IPS-20b (cell line): ENCODE results near the gene FBXO42.
"Not testable (repeated sequence)": the region's sequence is repeated elsewhere in the genome, so short reads cannot be mapped to it uniquely, and the experiment has no call there.

Source experiments
- H3K27ac ChIP-seq: one replicate; pipeline ENCODE4 v1.5.1; 2013; ENCODE audit warnings: low read length
- H3K27me3 ChIP-seq: 2 replicates; pipeline ENCODE4 v1.6.1; 2013; ENCODE audit warnings: mild to moderate bottlenecking, low read length, inconsistent platforms; ENCODE audit not compliant: insufficient read depth
- H3K36me3 ChIP-seq: 2 replicates; pipeline ENCODE4 v1.6.1; 2013; ENCODE audit warnings: low read depth, mild to moderate bottlenecking, inconsistent platforms, low read length, moderate library complexity; ENCODE audit not compliant: insufficient read depth
- H3K4me1 ChIP-seq: 2 replicates; pipeline ENCODE4 v1.6.1; 2013; ENCODE audit warnings: mild to moderate bottlenecking, control low read depth, inconsistent platforms, low read length, moderate library complexity; ENCODE audit not compliant: insufficient read depth
- H3K4me3 ChIP-seq: 2 replicates; pipeline ENCODE4 v1.5.1; 2013; ENCODE audit warnings: mild to moderate bottlenecking, low read length, inconsistent platforms
- H3K9ac ChIP-seq: 2 replicates; pipeline ENCODE4 v1.6.1; 2013; ENCODE audit warnings: low read depth, mild to moderate bottlenecking, inconsistent platforms, low read length, moderate library complexity
- H3K9me3 ChIP-seq: 2 replicates; pipeline ENCODE4 v1.6.1; 2013; ENCODE audit warnings: mild to moderate bottlenecking, low read depth, low read length, inconsistent platforms; ENCODE audit not compliant: insufficient read depth

Gene FBXO42

GRCh38 chr1:16252912-16253311 is 99.4 kb downstream of the FBXO42 start:
- H3K4me1 ChIP-seq: no peaks in the 10 kb centered on the region
- H3K36me3 ChIP-seq: peaks cover 72% of the 10 kb centered on the region
- H3K27ac ChIP-seq: no peak overlapping the region
- no peak overlapping the region for H3K4me3 ChIP-seq
- H3K9me3 ChIP-seq: no peaks in the 10 kb centered on the region
- H3K9ac ChIP-seq: no peak overlapping the region
- no peaks in the 10 kb centered on the region for H3K27me3 ChIP-seq

- H3K4me1 ChIP-seq: no peaks in the 10 kb centered on the region
- H3K9ac ChIP-seq: no peak overlapping the region
- H3K27me3 ChIP-seq: no peaks in the 10 kb centered on the region
- no peaks in the 10 kb centered on the region for H3K9me3 ChIP-seq
- H3K4me3 ChIP-seq: no peak overlapping the region
- H3K36me3 ChIP-seq: peaks cover 79% of the 10 kb centered on the region
- H3K27ac ChIP-seq: no peak overlapping the region
Observed at GRCh38 chr1:16251381-16251780, 100.9 kb downstream of the FBXO42 start.

GRCh38 chr1:16250524-16251251 is 101.6 kb downstream of the FBXO42 start:
- H3K4me1 ChIP-seq: no peaks in the 10 kb centered on the region
- no peak overlapping the region for H3K27ac ChIP-seq
- H3K4me3 ChIP-seq: no peak overlapping the region
- H3K27me3 ChIP-seq: no peaks in the 10 kb centered on the region
- H3K9me3 ChIP-seq: no peaks in the 10 kb centered on the region
- no peak overlapping the region for H3K9ac ChIP-seq
- peaks cover 75% of the 10 kb centered on the region for H3K36me3 ChIP-seq

- peaks cover 65% of the 10 kb centered on the region for H3K36me3 ChIP-seq
Observed at GRCh38 chr1:16249596-16250241, 102.6 kb downstream of the FBXO42 start.

GRCh38 chr1:16248603-16249516 is 103.4 kb downstream of the FBXO42 start:
- no peak overlapping the region for H3K4me3 ChIP-seq
- H3K4me1 ChIP-seq: no peaks in the 10 kb centered on the region
- no peak overlapping the region for H3K27ac ChIP-seq
- H3K9ac ChIP-seq: no peak overlapping the region
- H3K27me3 ChIP-seq: no peaks in the 10 kb centered on the region
- H3K36me3 ChIP-seq: peaks cover 58% of the 10 kb centered on the region
- no peaks in the 10 kb centered on the region for H3K9me3 ChIP-seq

More at GRCh38 chr1:16249596-16250241, 102.6 kb downstream of the FBXO42 start:
- Histone ChIP-seq H3K9ac (no peak overlapping the region), H3K4me1 (no peaks in the 10 kb centered on the region), H3K4me3 (no peak overlapping the region), H3K27me3 (no peaks in the 10 kb centered on the region), H3K9me3 (no peaks in the 10 kb centered on the region), H3K27ac (no peak overlapping the region)

GRCh38 chr1:16248007-16248436 is 104.3 kb downstream of the FBXO42 start:
- Histone ChIP-seq H3K36me3 (peaks cover 49% of the 10 kb centered on the region), H3K9ac (no peak overlapping the region)

GRCh38 chr1:16247441-16247840 is 104.8 kb downstream of the FBXO42 start:
- H3K27ac ChIP-seq: no peak overlapping the region
- no peak overlapping the region for H3K4me3 ChIP-seq
- H3K9me3 ChIP-seq: no peaks in the 10 kb centered on the region
- peaks cover 44% of the 10 kb centered on the region for H3K36me3 ChIP-seq
- H3K4me1 ChIP-seq: no peaks in the 10 kb centered on the region
- H3K27me3 ChIP-seq: no peaks in the 10 kb centered on the region
- no peak overlapping the region for H3K9ac ChIP-seq

More at GRCh38 chr1:16248007-16248436, 104.3 kb downstream of the FBXO42 start:
- H3K27ac ChIP-seq: no peak overlapping the region
- no peaks in the 10 kb centered on the region for H3K9me3 ChIP-seq
- H3K4me3 ChIP-seq: no peak overlapping the region
- H3K4me1 ChIP-seq: no peaks in the 10 kb centered on the region
- H3K27me3 ChIP-seq: no peaks in the 10 kb centered on the region

- no peak overlapping the region for H3K4me3 ChIP-seq
- H3K9ac ChIP-seq: no peak overlapping the region
- H3K27ac ChIP-seq: no peak overlapping the region
- H3K9me3 ChIP-seq: no peaks in the 10 kb centered on the region
- H3K4me1 ChIP-seq: no peaks in the 10 kb centered on the region
- H3K27me3 ChIP-seq: no peaks in the 10 kb centered on the region
- peaks cover 39% of the 10 kb centered on the region for H3K36me3 ChIP-seq
Observed at GRCh38 chr1:16246961-16247360, 105.3 kb downstream of the FBXO42 start.

- not testable (repeated sequence) for H3K9ac ChIP-seq, H3K27me3 ChIP-seq, H3K4me1 ChIP-seq, H3K27ac ChIP-seq, H3K4me3 ChIP-seq, H3K9me3 ChIP-seq
- peaks cover 32% of the 10 kb centered on the region for H3K36me3 ChIP-seq
Observed at GRCh38 chr1:16246239-16246638, 106.0 kb downstream of the FBXO42 start.

GRCh38 chr1:16245476-16246196 is 106.6 kb downstream of the FBXO42 start:
- Histone ChIP-seq H3K4me3 (no peak overlapping the region), H3K27me3 (no peaks in the 10 kb centered on the region), H3K36me3 (peaks cover 26% of the 10 kb centered on the region), H3K9me3 (no peaks in the 10 kb centered on the region), H3K27ac (no peak overlapping the region), H3K9ac (no peak overlapping the region), H3K4me1 (no peaks in the 10 kb centered on the region)

- H3K4me3 ChIP-seq: no peak overlapping the region
- H3K27ac ChIP-seq: no peak overlapping the region
- H3K27me3 ChIP-seq: no peaks in the 10 kb centered on the region
- peaks cover 19% of the 10 kb centered on the region; the same call in 1 of the 2 replicates for H3K36me3 ChIP-seq
- no peaks in the 10 kb centered on the region for H3K9me3 ChIP-seq
- H3K9ac ChIP-seq: no peak overlapping the region
- no peaks in the 10 kb centered on the region for H3K4me1 ChIP-seq
Observed at GRCh38 chr1:16244650-16245285, 107.5 kb downstream of the FBXO42 start.
